ENCODE data around the gene PPP2R5C. TPM values are rescaled to one million over a fixed set of nuclear protein-coding genes. Genes with fewer than 3 reads are reported as not detected.

Gene PPP2R5C
- polyA plus RNA-seq, 1 donor from 2014 or later: 111 TPM

GRCh38 chr14:101878211-101878821 lies 116.8 kb downstream of the PPP2R5C start:
- Histone ChIP-seq H3K36me3 (ENCODE audit: insufficient read depth, low read length) (no peaks in the 10 kb centered on the region), H3K4me2 (ENCODE audit: low read length) (no peak overlapping the region), H3K9me2 (ENCODE audit: insufficient read depth, low read length) (no peaks in the 10 kb centered on the region), H4K20me1 (ENCODE audit: insufficient read depth) (no peaks in the 10 kb centered on the region), H3K27me3 (ENCODE audit: insufficient read depth, low read depth, low read length) (no peaks in the 10 kb centered on the region), H3K4me3 (ENCODE audit: low read length) (no peak overlapping the region), H3K9ac (ENCODE audit: low read length) (no peak overlapping the region), H3K79me2 (replicated peaks; ENCODE audit: insufficient read depth, low read length) (peaks cover 24% of the 10 kb centered on the region), H3K9me3 (ENCODE audit: low read length) (no peaks in the 10 kb centered on the region), H3K27ac (ENCODE audit: low read length) (no peak overlapping the region), H3F3A (ENCODE audit: insufficient read depth, low read length, poor library complexity, severe bottlenecking) (no peaks in the 10 kb centered on the region), H2AFZ (ENCODE audit: low read depth, low read length) (no peak overlapping the region)
- no peak for TF ChIP-seq SMC3 (conservative IDR thresholded peaks at IDR 0.05; ENCODE audit: poor library complexity)

- Histone ChIP-seq H3F3A (ENCODE audit: insufficient read depth, low read length, poor library complexity, severe bottlenecking) (no peaks in the 10 kb centered on the region), H2AFZ (ENCODE audit: low read depth, low read length) (no peak overlapping the region), H3K79me2 (replicated peaks; ENCODE audit: insufficient read depth, low read length) (peaks cover 17% of the 10 kb centered on the region), H3K9ac (ENCODE audit: low read length) (no peak overlapping the region), H3K27ac (ENCODE audit: low read length) (no peak overlapping the region), H3K4me3 (ENCODE audit: low read length) (no peak overlapping the region), H3K9me3 (ENCODE audit: low read length) (no peaks in the 10 kb centered on the region), H4K20me1 (ENCODE audit: insufficient read depth) (no peaks in the 10 kb centered on the region), H3K27me3 (ENCODE audit: insufficient read depth, low read depth, low read length) (no peaks in the 10 kb centered on the region), H3K36me3 (ENCODE audit: insufficient read depth, low read length) (no peaks in the 10 kb centered on the region), H3K9me2 (ENCODE audit: insufficient read depth, low read length) (no peaks in the 10 kb centered on the region), H3K4me2 (ENCODE audit: low read length) (no peak overlapping the region)
- TF ChIP-seq CTCF (IDR thresholded peaks at IDR 0.05; ENCODE audit: poor library complexity, severe bottlenecking) (no peak), EZH2 (IDR thresholded peaks at IDR 0.05; ENCODE audit: borderline replicate concordance, insufficient read depth, low read length, poor library complexity, severe bottlenecking) (no peak), RAD21 (conservative IDR thresholded peaks at IDR 0.05) (no peak), POLR2AphosphoS5 (IDR thresholded peaks at IDR 0.05) (no peak), TAF1 (IDR thresholded peaks at IDR 0.05; ENCODE audit: low read depth) (no peak), EP300 (conservative IDR thresholded peaks at IDR 0.05; ENCODE audit: poor library complexity, severe bottlenecking) (no peak), REST (IDR thresholded peaks at IDR 0.05; ENCODE audit: borderline replicate concordance) (no peak), SMC3 (conservative IDR thresholded peaks at IDR 0.05; ENCODE audit: poor library complexity) (no peak), MXI1 (conservative IDR thresholded peaks at IDR 0.05; ENCODE audit: poor library complexity, severe bottlenecking) (no peak)
Measured at GRCh38 chr14:101878822-101879528, 117.5 kb downstream of the PPP2R5C start.
